ENCODE data around the gene NTRK3.

DNA sequence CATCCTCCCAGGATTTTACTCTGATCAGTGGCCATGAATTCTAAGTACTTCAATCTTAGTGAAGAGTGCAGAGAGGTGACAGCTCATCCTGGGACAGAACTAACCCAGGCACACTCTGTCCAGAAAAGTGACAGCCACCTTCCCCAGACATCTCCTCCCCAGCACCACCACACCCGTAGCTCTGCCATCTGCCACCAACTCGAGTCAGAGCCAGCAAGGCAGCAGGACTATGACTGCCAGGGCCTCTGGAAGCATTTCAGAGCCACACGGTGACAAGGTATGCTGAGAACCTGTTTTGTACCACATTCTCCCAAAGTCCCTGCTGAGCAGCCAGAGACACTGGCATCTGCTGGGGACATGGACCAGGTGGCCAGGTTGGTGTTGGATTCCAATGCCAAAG is 71.0 kb downstream of the NTRK3 start:
- TF ChIP-seq CTCF (conservative IDR thresholded peaks at IDR 0.05; ENCODE audit: low read length) (no peak), EZH2phosphoT487 (IDR thresholded peaks at IDR 0.05; ENCODE audit: borderline replicate concordance) (no peak)

All from Loucy (cell line).